Fibroblast of skin of left quadriceps (primary cell): ENCODE results near the gene BACE1.

Source experiments
- DNase-seq, 2 experiments: peaks; one replicate each; pipeline ENCODE4 v3.0.0-alpha.2; 2013; ENCODE audit warnings: low read depth in 2 of 2

The BACE1 gene

DNA sequence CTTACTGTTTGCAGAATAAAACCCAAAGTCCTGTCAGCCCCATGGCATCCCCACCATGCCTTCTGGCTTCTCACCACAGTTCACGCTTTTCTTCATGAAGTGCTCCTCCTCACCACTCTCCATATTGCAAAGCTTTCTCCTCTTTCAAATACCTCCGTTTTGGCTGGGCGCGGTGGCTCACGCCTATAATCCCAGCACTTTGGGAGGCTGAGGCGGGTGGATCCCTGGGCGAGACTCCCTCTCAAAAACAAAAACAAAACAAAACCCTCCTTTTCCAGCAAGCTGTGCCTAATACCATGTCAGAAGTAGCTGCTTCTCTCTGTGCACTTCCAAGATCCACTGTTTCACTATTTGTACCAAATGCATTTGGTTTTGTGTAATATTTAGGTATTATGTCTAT, 6.7 kb downstream of the BACE1 start:
- DNase-seq: no peak

DNA sequence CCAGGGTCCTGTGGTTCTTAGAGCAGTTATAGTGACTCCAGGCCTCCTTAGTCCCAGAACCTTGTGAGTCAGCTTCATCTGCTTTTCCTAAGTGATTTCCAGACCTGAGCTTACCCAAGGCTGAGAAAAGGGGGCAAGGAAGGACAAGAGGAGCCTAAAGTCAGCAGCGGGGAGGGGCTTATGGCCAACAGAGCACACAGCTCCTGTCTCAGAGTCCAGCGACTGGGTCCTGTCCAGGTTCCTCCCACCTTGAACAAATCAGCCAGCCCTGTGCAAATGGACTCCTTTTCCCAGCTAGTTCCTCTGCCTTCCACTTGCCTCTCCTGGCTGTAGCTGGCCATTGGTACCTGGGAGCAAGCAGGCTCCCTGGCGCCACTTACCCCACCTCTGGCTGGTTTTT, 10.9 kb downstream of the BACE1 start:
- DNase-seq: no peak

DNA sequence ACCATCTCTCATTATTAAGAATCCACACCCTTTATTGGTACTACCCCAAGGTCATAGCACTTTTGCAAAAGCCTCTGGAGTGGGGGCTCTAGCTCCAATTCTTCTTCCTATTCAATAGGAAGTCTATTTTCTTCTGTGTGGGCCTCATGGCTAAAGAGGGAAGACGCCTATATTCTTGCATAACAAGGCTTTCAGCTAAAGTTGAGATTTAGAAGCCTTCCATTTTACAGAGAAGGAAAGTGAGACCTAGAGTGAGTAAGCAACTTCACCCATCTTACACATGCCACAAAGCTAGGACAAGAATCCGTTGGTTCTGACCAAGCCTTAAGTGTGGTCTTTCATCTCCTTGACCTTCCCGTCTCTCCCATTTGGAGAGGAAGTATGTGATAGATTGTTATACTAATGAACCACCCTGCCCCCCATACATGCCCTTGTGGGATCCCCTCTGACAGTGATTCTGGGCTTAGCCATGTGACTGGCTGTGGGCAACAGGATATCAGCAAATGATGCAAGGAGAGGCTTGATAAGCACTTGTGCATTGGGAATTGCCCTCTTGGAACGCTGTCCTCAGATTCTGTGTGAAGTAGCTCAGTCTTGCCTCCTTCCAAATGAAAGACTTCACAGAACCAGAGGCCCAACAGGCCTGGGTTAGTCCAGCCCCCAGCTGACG, 12.3 kb downstream of the BACE1 start:
- no peak for DNase-seq

DNA sequence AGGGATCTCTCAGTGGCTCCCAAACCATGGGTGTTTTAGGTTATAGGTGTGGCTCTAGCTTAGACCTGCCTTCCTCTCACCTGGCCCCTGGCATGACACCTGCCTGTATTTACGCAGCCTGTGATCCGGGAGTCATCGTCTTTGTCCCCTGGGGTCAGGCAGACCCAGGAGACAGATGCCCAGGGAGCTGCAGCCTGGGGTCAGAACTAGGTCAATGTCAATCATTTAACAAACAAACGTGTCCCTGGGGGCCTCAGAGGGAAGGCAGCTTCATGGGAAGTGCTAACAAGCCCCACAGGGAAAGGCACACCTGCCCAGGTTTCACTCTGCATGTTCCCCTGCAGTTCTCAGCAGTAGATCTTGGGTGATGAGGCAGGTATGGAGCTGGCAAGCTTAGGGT, 13.0 kb downstream of the BACE1 start:
- no peak for DNase-seq

DNA sequence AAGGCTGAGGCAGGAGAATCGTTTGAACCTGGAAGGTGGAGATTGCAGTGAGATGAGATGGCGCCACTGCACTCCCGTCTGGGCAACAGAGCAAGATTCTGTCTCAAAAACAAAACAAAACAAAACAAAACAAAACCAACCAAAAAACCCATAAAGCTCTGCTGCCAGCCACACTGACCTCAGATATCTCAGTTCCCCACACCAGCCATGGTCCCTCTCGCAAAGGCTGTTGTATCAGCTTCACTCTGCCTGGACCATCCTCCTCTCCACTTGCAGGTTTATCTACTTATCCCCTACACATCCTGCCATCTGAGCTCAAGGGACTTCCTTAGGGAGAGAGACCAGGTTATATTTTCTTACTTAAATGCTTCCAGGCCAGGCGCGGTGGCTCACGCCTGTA, 13.8 kb downstream of the BACE1 start:
- no peak for DNase-seq

DNA sequence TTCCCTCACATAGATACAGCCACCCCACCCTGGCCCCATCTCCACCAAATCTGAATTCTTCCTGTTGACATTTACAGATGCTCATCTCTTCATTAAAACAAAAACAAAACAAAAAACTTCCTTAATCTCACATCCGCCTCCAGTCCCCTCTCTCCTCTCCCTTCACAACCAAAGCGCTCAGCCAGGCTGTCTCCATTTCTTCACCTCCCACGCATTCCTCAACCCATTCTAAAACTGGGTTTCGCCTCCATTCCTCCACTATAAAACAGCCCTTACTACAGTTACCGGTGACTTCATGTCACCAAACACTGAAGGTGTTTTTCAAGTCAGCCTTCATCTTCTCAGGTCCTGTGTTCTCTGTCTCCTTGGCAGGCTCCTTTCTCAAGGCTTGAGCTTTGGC, 15.3 kb downstream of the BACE1 start:
- no peak for DNase-seq

DNA sequence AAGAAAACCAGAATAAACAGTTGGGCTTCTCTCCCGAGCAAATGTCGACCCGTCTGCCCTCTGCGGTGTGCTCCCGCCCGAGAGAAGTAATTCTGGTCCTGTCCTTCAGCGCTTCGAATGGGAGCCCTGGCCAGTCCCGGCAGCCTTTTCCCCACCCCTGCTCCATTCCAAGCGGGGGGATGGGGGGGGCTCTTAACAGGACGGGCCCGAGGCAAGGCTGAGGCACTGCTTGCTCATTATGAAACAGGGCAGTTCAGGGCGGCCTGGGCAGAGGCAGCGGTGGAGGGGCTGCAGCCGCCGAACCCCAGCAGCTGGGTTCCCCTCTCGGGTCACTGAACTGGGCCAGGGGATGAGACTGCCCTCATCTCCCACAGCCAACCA, 15.8 kb downstream of the BACE1 start:
- no peak for DNase-seq

DNA sequence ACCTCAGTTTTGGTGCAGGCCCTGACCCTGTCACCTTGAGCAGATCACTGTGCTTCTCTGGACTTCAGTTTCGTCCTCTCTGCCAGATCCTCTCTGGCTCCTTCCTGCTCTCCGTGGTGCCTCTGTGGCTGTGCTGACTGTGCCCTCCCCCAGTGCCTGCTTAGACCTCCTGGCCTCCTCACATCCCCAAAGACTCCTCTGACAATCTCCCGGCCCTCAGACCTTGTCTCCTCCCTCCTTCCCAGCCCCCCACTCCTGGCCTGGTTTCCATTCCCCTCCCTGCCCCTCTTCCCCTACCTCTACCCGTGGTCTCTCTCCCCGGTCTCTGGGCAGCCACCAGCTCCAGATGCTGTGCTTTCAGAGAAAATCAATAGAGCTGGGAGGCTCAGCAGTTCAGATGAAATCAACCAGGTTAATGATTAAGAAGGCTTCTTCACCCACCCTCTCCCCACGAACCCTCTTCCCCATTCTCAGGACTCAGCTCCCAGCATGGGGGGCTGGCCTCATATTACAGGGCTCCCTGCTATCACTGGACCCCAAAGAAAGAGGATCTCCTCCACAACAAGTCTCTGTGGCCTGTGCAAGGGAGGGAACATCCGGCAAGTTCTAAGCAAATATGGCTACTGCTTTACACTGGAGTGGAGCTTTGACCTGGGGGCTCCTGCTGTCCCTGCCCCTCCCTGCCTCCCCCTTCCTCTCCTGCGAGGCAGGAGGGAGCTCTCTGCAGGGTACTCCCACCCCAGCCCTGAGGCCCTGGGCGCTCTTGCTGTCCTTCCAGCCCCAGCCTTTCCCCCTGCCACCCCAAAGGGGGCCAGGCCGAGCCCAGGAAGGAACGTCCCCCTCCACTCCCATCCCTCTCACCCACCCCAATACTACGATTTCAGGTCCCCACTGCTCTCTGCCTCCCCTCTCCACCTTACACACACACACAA, 16.4 kb downstream of the BACE1 start:
- DNase-seq: no peak

DNA sequence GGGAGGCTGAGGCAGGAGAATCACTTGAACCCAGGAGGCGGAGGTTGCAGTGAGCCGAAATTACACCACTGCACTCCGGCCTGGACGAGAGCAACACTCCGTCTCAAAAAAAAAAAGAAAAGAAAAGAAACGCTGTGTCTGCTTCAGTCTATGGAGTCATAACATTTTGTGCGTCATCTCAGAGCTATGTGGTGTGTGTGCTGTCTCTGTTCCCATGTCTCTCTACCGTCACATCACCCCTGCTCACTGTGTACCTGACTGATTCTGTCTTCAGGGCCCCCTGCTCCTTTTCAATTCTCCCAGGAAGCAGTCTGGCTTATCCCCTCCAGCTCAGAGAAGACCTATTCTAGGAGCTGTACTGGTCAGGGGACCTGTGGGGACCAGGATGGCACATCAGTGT, 17.9 kb downstream of the BACE1 start:
- DNase-seq: no peak

DNA sequence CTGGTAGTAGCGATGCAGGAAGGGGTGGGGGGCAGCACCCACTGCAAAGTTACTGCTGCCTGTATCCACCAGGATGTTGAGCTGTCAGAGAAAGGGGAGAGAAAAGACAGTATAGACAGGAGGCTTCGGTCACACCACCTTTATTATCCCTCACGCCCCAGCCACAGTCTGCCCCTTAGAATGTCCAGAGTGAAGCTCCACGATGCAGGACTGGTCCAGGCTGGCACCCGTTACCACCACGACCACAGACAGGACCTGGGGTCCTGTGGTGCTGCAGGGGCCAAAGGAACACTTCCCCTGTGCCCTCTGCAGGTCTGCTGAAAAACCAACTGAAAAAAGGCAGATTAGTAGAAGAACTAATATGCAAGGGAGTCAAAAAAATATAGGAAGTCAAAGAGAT, 19.2 kb downstream of the BACE1 start:
- no peak for DNase-seq

DNA sequence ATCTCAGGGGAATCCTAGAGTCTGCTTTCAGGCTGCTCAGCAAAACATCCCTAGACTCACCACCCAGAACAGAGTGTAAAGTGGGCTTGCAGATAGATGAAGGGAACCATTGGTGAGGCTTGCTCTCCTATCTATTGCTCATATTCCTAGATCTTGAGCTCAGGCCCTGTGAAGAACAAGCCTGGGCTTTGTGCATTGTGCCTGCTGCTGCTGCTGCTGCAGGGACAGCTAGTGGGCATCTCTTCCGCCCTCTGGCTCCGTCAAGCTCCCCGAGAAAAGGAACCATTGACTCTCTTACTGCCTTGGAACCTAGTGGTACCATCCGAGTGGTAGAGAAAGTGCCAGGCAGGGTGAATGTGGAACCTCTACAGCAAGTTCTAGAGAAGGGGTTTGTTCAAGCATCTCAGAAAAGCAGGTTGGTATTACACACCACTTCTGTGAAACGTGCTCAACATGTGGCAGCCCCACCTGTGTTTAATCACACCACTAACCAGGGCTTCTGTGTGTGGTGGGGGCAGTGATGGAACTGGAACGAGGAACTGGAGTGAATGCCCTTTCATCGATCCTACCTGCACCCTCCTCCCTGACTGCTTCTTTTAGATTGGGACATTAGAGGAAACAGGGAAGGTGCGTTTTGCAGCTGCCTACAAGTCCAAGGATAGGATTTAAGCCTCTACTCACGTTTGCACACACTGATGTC, 20.5 kb downstream of the BACE1 start:
- DNase-seq: no peak

DNA sequence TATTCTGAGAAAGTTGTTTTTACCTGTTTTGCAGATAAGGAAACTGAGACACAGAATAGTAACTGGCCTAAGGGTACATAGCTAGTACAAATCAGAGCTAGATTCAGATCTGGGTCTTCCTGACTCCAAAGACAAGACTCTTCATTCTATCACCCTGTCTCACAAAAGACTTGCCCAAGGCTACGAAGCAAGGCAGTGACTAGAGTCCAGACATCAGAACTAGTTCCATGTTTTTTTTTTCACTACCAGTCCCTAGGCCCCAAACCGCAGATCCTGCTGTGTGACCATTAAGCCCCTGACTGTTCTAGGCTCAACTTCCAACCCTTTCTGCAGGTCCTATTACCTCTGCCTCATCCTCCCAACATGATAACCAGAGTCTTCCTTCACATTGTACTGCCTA, 23.4 kb downstream of the BACE1 start:
- DNase-seq: no peak

DNA sequence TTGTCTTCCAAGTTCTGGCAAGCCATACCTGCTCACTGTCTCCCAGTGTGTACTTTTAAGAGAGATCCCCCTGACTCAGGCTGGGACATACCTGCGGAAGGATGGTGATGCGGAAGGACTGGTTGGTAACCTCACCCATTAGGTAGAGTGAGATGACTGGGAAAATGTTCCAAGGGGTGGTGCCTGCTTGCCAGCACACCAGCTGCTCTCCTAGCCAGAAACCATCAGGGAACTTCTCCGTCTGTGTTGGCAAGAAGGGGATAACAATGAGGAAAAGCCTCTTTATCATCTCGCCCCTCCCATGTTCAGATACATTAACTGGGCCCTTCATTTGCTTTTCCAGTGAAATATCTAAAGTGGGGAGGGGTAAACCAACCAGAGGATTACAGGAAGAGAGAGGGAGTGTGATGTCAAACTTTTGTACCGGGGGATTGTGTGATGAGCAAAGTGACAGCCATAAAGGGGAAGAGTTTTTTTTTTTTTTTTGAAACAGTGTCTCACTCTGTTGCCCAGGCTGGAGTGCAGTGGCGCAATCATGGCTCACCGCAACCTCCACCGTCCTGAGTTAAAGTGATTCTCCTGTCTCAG, 25.2 kb downstream of the BACE1 start, which contains the start of gene BACE1-AS:
TSS of gene BACE1-AS (plus strand) at position 538 of the 588 bp plus-strand sequence.
- DNase-seq: no peak

DNA sequence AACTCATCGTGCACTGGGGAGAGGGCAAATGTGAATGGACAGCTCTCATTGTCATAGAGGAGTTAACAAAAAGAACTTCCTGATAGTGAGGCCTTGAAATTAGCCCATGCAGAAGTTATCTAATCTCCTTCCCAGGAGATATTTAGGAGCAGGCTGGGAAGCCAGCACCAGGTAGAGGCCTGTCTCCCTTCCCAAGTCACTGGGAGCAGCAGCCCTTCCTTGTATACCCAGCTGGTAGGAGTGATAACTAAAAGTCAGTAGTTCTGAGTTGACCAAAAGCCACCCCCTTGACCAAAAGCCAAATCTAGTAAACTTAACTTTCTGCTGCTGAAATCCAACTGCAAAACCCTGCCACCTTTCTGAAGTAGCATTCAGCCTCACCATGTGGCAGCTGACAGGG, 26.3 kb downstream of the BACE1 start:
- DNase-seq: no peak

DNA sequence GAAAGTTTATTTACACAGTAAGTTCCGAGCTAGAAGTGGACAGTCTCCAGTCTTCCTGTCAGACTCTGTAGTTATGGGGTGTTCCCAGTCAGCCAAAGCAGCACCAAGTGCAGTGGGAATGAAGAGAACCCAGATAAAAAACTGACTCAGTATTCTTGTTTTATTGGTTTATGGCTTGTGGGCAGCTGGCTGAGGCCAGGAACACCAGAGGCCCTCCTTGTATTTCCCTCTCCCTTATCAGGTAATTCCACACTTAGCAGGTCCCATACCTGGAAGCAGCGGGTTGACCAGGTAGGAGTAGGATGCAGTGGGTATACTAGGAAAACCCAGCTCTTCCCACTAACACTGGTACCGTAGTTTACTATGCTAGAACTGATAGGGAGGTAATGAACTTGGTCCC, 28.4 kb downstream of the BACE1 start:
- DNase-seq: no peak

DNA sequence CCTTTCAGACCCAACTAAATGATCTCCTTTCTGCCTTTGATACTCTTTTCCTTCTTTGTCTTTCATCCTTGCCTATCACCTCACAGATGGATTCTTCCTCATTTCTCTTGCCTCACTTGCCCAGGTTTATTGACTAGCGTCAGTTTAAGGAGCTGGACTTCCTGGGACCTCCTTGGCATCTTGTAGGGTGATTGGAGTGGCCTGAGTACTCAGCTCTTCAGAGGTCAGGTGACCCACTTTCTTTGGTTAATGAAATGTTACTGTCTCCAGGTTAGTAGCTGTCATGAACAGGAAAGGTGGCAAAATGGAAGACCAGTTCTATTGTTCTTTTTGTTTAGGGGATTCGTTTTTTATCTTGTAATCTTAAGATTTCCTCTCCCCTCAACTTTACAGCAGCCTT, 29.5 kb downstream of the BACE1 start:
- DNase-seq: no peak

DNA sequence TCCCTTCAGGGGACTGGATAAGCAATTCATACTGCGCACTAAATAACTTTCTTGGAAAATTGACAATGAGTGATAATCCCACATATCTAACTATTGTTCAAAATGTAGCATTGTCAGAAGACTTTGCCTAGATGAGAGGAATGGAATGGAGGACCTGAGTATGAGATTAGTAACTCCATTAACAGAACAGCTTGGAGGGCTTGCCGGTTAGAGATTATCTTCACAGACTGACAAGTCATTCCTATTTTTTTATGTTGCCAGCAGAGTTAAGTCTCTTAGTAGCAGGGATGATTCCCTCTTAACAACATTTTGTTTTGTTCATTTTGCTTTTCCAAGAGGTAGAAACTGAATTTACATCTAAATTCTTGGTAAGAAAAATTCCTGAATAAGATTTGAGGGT, 32.0 kb downstream of the BACE1 start:
- no peak for DNase-seq

DNA sequence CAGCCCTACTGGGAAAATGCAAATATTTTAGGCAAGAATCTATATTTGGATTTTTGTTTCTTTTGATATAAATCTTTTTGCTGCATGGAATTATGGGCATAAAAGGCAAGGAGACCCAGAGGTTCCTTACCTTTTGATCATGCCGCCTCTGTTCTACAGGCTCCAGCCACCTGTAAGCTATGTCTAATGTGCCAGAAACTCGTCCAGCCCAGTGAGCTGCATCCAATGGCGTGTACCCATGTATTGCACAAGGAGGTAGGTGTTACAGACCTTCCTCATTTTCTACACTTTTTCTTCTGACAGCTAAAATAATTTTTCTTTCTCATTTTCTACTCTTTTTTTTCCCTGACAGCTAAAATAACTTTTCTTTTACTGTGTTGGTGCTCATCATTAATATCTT, 33.1 kb downstream of the BACE1 start:
- no peak for DNase-seq

DNA sequence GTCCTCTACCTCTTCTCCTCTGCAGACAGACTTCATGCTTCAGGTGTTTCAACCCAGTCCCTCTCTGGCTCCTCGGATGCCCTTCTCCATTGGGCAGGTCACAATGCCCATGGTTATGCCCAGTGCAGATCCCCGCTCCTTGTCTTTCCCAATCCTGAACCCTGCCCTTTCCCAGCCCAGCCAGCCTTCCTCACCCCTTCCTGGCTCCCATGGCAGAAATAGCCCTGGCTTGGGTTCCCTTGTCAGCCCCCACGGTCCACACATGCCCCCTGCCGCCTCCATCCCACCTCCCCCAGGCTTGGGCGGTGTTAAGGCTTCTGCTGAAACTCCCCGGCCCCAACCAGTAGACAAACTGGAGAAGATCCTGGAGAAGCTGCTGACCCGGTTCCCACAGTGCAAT, 34.2 kb downstream of the BACE1 start:
- no peak for DNase-seq

DNA sequence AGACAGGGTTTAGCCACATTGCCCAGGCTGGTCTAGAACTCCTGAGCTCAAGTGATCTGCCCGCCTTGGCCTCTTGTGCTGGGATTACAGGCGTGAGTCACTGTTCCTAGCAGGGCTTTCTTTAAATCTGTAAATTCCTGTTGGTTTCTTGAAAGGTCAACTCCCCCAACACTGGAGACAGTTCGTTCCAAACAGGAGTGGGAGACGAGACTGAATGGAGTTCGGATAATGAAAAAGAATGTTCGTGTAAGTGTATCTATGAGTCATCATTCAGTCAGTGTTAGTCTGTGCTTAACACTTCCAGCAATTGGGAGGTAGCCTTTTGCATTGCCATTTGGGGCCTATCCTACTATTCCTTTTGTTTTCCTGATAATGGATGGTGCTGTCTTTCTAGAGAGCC, 34.9 kb downstream of the BACE1 start:
- peak; percentile 97 for DNase-seq

DNA sequence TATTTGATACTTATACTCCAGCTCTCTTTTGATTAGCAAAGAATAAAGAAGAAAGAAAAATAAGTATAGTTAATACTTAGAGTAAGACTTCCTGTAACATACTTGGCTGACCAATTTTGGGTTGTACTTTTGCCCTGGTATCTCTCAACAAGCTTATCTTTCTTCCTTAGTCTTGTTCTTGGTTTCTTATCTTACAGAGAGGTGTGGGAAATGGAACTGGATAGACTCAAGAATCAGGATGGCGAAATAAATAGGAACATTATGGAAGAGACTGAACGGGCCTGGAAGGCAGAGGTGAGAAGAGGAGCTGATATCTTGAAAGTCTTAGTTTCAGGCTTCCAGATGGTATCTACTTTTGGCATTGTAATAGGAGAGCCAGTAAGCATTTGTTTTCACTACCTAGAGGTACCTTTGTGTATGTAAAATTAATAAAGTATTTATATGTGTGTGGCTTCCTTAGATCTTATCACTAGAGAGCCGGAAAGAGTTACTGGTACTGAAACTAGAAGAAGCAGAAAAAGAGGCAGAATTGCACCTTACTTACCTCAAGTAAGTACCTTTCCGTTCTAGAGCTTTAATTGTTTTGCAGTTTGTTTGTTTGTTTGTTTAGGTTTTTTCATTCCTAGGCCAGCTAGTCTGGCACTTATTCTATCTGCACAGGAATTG, 36.2 kb downstream of the BACE1 start:
- no peak for DNase-seq

DNA sequence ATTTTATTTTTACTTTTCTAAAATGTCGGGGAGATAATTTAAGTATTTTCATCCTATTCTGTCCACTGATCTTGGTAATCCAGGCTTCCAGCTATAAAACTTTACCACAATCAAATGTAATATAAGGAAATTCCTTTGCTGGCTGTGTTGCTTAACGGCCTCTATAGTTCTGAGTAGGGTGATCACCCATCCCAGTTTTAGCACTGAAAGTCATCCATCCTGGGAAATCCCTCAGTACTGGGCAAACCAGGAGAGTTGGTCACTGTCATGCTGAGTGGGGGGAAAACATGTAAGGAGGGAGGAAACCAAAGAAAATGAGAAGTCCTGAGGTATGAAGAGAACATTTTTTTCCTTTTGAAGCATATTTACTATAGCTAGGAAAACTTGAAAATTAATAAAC, 37.7 kb downstream of the BACE1 start:
- no peak for DNase-seq
